H9 (cell line): Measurements from ENCODE around the gene MCCC2. TPM values are rescaled to one million over a fixed set of nuclear protein-coding genes. Genes with fewer than 3 reads are reported as not detected.

Source experiments
- DNase-seq: peaks from one replicate; pipeline ENCODE4 v3.0.0-alpha.2; 2017
- H2AFZ ChIP-seq: one replicate; pipeline ENCODE4 v1.6.1; 2013; ENCODE audit warnings: mild to moderate bottlenecking, low read length, control low read depth, moderate library complexity
- H2AK5ac ChIP-seq: 2 replicates; pipeline ENCODE4 v1.6.1; 2013; ENCODE audit warnings: low read length, control low read depth, mixed read lengths; ENCODE audit not compliant: insufficient read length
- H2BK120ac ChIP-seq: one replicate; pipeline ENCODE4 v1.6.1; 2013; ENCODE audit warnings: low read depth, mild to moderate bottlenecking, low read length, control low read depth, inconsistent platforms; ENCODE audit not compliant: poor library complexity, severe bottlenecking
- H2BK12ac ChIP-seq: 2 replicates; pipeline ENCODE4 v1.6.1; 2013; ENCODE audit warnings: low read length, control low read depth, mixed read lengths, low read depth; ENCODE audit not compliant: insufficient read length
- H2BK15ac ChIP-seq: 2 replicates; pipeline ENCODE4 v1.6.1; 2013; ENCODE audit warnings: low read depth, low read length, control low read depth
- H2BK20ac ChIP-seq: one replicate; pipeline ENCODE4 v1.6.1; 2013; ENCODE audit warnings: low read depth, mild to moderate bottlenecking, low read length, control low read depth, inconsistent platforms; ENCODE audit not compliant: poor library complexity, severe bottlenecking
- H2BK5ac ChIP-seq: 2 replicates; pipeline ENCODE4 v1.6.1; 2013; ENCODE audit warnings: low read length, control low read depth, mixed read lengths; ENCODE audit not compliant: insufficient read length
- H3K14ac ChIP-seq: 2 replicates; pipeline ENCODE4 v1.6.1; 2013; ENCODE audit warnings: low read length, control low read depth; ENCODE audit not compliant: insufficient read depth
- H3K18ac ChIP-seq: 2 replicates; pipeline ENCODE4 v1.6.1; 2013; ENCODE audit warnings: low read depth, mild to moderate bottlenecking, mixed read lengths, low read length, control low read depth; ENCODE audit not compliant: insufficient read length
- H3K23ac ChIP-seq: 2 replicates; pipeline ENCODE4 v1.6.1; 2013; ENCODE audit warnings: low read length, control low read depth, mixed read lengths, low read depth; ENCODE audit not compliant: insufficient read length
- H3K23me2 ChIP-seq: 2 replicates; pipeline ENCODE4 v1.6.1; 2013; ENCODE audit warnings: low read depth, mild to moderate bottlenecking, mixed read lengths, low read length, control low read depth; ENCODE audit not compliant: insufficient read length, poor library complexity, severe bottlenecking
- H3K27ac ChIP-seq: 2 replicates; pipeline ENCODE4 v1.5.1; 2013; ENCODE audit warnings: low read length, control low read depth, mixed read lengths, low read depth; ENCODE audit not compliant: insufficient read length
- H3K27me3 ChIP-seq: 2 replicates; pipeline ENCODE4 v1.6.1; 2013; ENCODE audit warnings: low read length, control low read depth, inconsistent platforms; ENCODE audit not compliant: insufficient read depth
- H3K4ac ChIP-seq: 2 replicates; pipeline ENCODE4 v1.6.1; 2013; ENCODE audit warnings: low read depth, mild to moderate bottlenecking, control low read depth, inconsistent platforms, low read length, moderate library complexity
- H3K4me1 ChIP-seq: 2 replicates; pipeline ENCODE4 v1.6.1; 2013; ENCODE audit warnings: low read length, control low read depth, inconsistent platforms; ENCODE audit not compliant: insufficient read depth
- H3K4me2 ChIP-seq: 2 replicates; pipeline ENCODE4 v1.6.1; 2013; ENCODE audit warnings: low read length, control low read depth, mixed read lengths; ENCODE audit not compliant: insufficient read length, insufficient read depth
- H3K56ac ChIP-seq: 2 replicates; pipeline ENCODE4 v1.6.1; 2013; ENCODE audit warnings: low read depth, mild to moderate bottlenecking, mixed read lengths, low read length, control low read depth; ENCODE audit not compliant: insufficient read length
- H3K79me1 ChIP-seq: 2 replicates; pipeline ENCODE4 v1.6.1; 2013; ENCODE audit warnings: low read depth, mild to moderate bottlenecking, moderate library complexity, low read length, control low read depth, inconsistent platforms; ENCODE audit not compliant: insufficient read depth, poor library complexity, severe bottlenecking
- H3K79me2 ChIP-seq: 2 replicates; pipeline ENCODE4 v1.6.1; 2013; ENCODE audit warnings: low read length, control low read depth, inconsistent platforms; ENCODE audit not compliant: insufficient read depth
- H3K9ac ChIP-seq: 2 replicates; pipeline ENCODE4 v1.6.1; 2013; ENCODE audit warnings: low read length, control low read depth, mixed read lengths; ENCODE audit not compliant: insufficient read length; ENCODE audit errors: extremely low read depth
- H3K9me3 ChIP-seq: one replicate; pipeline ENCODE4 v1.6.1; 2013; ENCODE audit warnings: low read depth, low read length, inconsistent platforms; ENCODE audit not compliant: control insufficient read depth
- H3T11ph ChIP-seq: one replicate; pipeline ENCODE4 v1.6.1; 2013; ENCODE audit warnings: mild to moderate bottlenecking, low read length, control low read depth, inconsistent platforms
- H4K20me1 ChIP-seq: one replicate; pipeline ENCODE4 v1.6.1; 2013; ENCODE audit not compliant: control insufficient read depth, insufficient read length, insufficient read depth
- H4K5ac ChIP-seq: 2 replicates; pipeline ENCODE4 v1.6.1; 2013; ENCODE audit warnings: low read depth, mild to moderate bottlenecking, mixed read lengths, low read length, control low read depth; ENCODE audit not compliant: insufficient read length
- H4K8ac ChIP-seq: replicated peaks from 2 replicates; pipeline ENCODE4 v1.6.1; 2013; ENCODE audit warnings: low read length, control low read depth, mixed read lengths, low read depth; ENCODE audit not compliant: insufficient read length
- H4K91ac ChIP-seq: 2 replicates; pipeline ENCODE4 v1.6.1; 2013; ENCODE audit warnings: low read depth, mild to moderate bottlenecking, moderate library complexity, mixed read lengths, low read length, control low read depth; ENCODE audit not compliant: insufficient read length
- H3K27ac Mint-ChIP-seq, 3 experiments: 2 replicates in 2 of 3; 3 replicates in 1 of 3; pipeline ENCODE4 v1.8.0; 2020 to 2021; ENCODE audit warnings: mixed read lengths in 3 of 3, mild to moderate bottlenecking in 1 of 3, moderate library complexity in 1 of 3
- H3K27me3 Mint-ChIP-seq: 2 replicates; pipeline ENCODE4 v1.8.0; 2021; ENCODE audit warnings: low read depth, mild to moderate bottlenecking, moderate library complexity, mixed read lengths
- H3K36me3 Mint-ChIP-seq, 3 experiments: 2 replicates in 2 of 3; 3 replicates in 1 of 3; pipeline ENCODE4 v1.8.0; 2020 to 2021; ENCODE audit warnings: low read depth in 3 of 3, mixed read lengths in 3 of 3; ENCODE audit not compliant: insufficient read depth in 1 of 3
- H3K4me1 Mint-ChIP-seq, 2 experiments: 2 replicates each; pipeline ENCODE4 v1.8.0; 2020; ENCODE audit warnings: mixed read lengths in 2 of 2
- H3K4me3 Mint-ChIP-seq, 2 experiments: 2 replicates in 1 of 2; 3 replicates in 1 of 2; pipeline ENCODE4 v1.8.0; 2020 to 2021; ENCODE audit warnings: mild to moderate bottlenecking in 2 of 2, mixed read lengths in 2 of 2, moderate library complexity in 1 of 2
- H3K9me3 Mint-ChIP-seq, 2 experiments: 2 replicates in 1 of 2; 3 replicates in 1 of 2; pipeline ENCODE4 v1.8.0; 2020; ENCODE audit warnings: mild to moderate bottlenecking in 2 of 2, mixed read lengths in 2 of 2, moderate library complexity in 1 of 2
- CTCF ChIP-seq: fragments of 200-600 bp; sonication (generic); conservative IDR thresholded peaks from 3 replicates; pipeline ENCODE4 v1.8.0; 2021; ENCODE audit warnings: antibody characterized with exemption, mild to moderate bottlenecking
- WGBS: extraction: QIAGEN DNeasy Blood & Tissue Kit; methylation state at CpG from one replicate; pipeline ENCODE4 v1.1.7; 2013; ENCODE audit warnings: missing lambda C conversion rate, low lambda C conversion rate, mixed read lengths; ENCODE audit not compliant: insufficient read length; ENCODE audit errors: extremely low coverage; 5-methylcytosine and 5-hydroxymethylcytosine counted together
- total RNA-seq: library from RNA; stranded (reverse); gene quantifications from 2 replicates; pipeline ENCODE4 v1.2.1, GENCODE V29; 2021

MCCC2 gene
- total RNA-seq, 1 experiment from 2014 or later: 62.7 TPM

GRCh38 chr5:71684309-71684708, 97.2 kb downstream of the MCCC2 start:
- no peak overlapping the region for H2AFZ ChIP-seq
- H3K27ac Mint-ChIP-seq: no peak overlapping the region; a peak in 1 of 7 replicates
- no peak overlapping the region for H3K27ac ChIP-seq
- no peak overlapping the region for H3K14ac ChIP-seq
- 0 out of 7 replicates have a peak, but pooled peaks cover 0 to 15% (median 0%) of the 10 kb centered on the region in 3 experiments for H3K36me3 Mint-ChIP-seq
- H3K56ac ChIP-seq: no peak overlapping the region
- H3K9me3 Mint-ChIP-seq: peaks cover 8 to 14% of the 10 kb centered on the region in 2 experiments; a peak in 4 of 5 replicates
- H3K4me2 ChIP-seq: no peak overlapping the region
- no peaks in the 10 kb centered on the region for H3K27me3 ChIP-seq
- H3T11ph ChIP-seq: no peak overlapping the region
- no peaks in the 10 kb centered on the region for H3K9me3 ChIP-seq
- no peak overlapping the region for H3K4ac ChIP-seq
- no peak overlapping the region for H4K8ac ChIP-seq
- no peaks in the 10 kb centered on the region for H3K79me2 ChIP-seq
- no peaks in the 10 kb centered on the region for H3K4me1 ChIP-seq
- H3K4me3 Mint-ChIP-seq: no peak overlapping the region
- no peak overlapping the region for H4K5ac ChIP-seq
- no peak for TF ChIP-seq CTCF
- H2BK15ac ChIP-seq: no peak overlapping the region
- H2BK5ac ChIP-seq: no peak overlapping the region
- no peak overlapping the region for H2BK120ac ChIP-seq
- no peaks in the 10 kb centered on the region for H3K23me2 ChIP-seq
- no peak overlapping the region for H3K23ac ChIP-seq
- no peaks in the 10 kb centered on the region for H3K79me1 ChIP-seq
- WGBS: no CpG with 5 or more reads among the region's 2 CpGs
- H3K4me1 Mint-ChIP-seq: peaks cover 3 to 4% of the 10 kb centered on the region in 2 experiments; a peak in 2 of 4 replicates
- no peak overlapping the region for H2BK12ac ChIP-seq
- no peak overlapping the region for H2BK20ac ChIP-seq
- no peak for DNase-seq
- H4K20me1 ChIP-seq: no peaks in the 10 kb centered on the region
- H3K18ac ChIP-seq: no peak overlapping the region
- no peak overlapping the region for H4K91ac ChIP-seq
- no peak overlapping the region for H2AK5ac ChIP-seq
- no peak overlapping the region for H3K9ac ChIP-seq
- peaks cover 9% of the 10 kb centered on the region for H3K27me3 Mint-ChIP-seq
